Left kidney (tissue), 2 donors: ENCODE data around the gene RBBP4. TPM values are rescaled to one million over a fixed set of nuclear protein-coding genes. Genes with fewer than 3 reads are reported as not detected.
"Not testable (repeated sequence)": the region's sequence is repeated elsewhere in the genome, so short reads cannot be mapped to it uniquely, and the experiment has no call there.

Source experiments
- DNase-seq: peaks from one replicate; pipeline ENCODE4 v3.0.0-alpha.2; 2013
- polyA plus RNA-seq: library from polyadenylated mRNA; unstranded; fragments of 120-200 nt; gene quantifications from one replicate; pipeline ENCODE4 v1.2.1, GENCODE V29; 2013; ENCODE audit not compliant: insufficient read length

The RBBP4 gene
- polyA plus RNA-seq, 1 donor = 379 TPM

GRCh38 chr1:32686387-32686786 lies 35.4 kb downstream of the RBBP4 start:
- DNase-seq = no peak

GRCh38 chr1:32693455-32694174 lies 42.6 kb downstream of the RBBP4 start:
- DNase-seq = no peak

- DNase-seq = no peak
Observed at GRCh38 chr1:32695098-32695904, 44.3 kb downstream of the RBBP4 start.

GRCh38 chr1:32696041-32696440 lies 45.0 kb downstream of the RBBP4 start:
- no peak for DNase-seq

- not testable (repeated sequence) for DNase-seq
Observed at GRCh38 chr1:32696996-32697395, 46.0 kb downstream of the RBBP4 start.

- no peak for DNase-seq
Observed at GRCh38 chr1:32701421-32701911, 50.5 kb downstream of the RBBP4 start.

- DNase-seq = no peak
Observed at GRCh38 chr1:32701951-32702598, 51.1 kb downstream of the RBBP4 start.

GRCh38 chr1:32702599-32703478 lies 51.8 kb downstream of the RBBP4 start, which contains the start of gene SYNC:
SYNC (minus strand) TSS chr1:32702770; CDS start chr1:32702660, 110 bp downstream.
- no peak for DNase-seq

GRCh38 chr1:32703479-32704291 lies 52.7 kb downstream of the RBBP4 start:
- no peak for DNase-seq

- no peak for DNase-seq
Observed at GRCh38 chr1:32705516-32705915, 54.5 kb downstream of the RBBP4 start.

GRCh38 chr1:32706491-32706890 lies 55.5 kb downstream of the RBBP4 start:
- DNase-seq = no peak

GRCh38 chr1:32709075-32709474 lies 58.1 kb downstream of the RBBP4 start:
- DNase-seq = no peak

- DNase-seq = no peak
Observed at GRCh38 chr1:32709476-32709875, 58.5 kb downstream of the RBBP4 start.

- not testable (repeated sequence) for DNase-seq
Observed at GRCh38 chr1:32711221-32711620, 60.2 kb downstream of the RBBP4 start.

- DNase-seq = no peak
Observed at GRCh38 chr1:32713081-32713480, 62.1 kb downstream of the RBBP4 start.

- DNase-seq = no peak
Observed at GRCh38 chr1:32714277-32714676, 63.3 kb downstream of the RBBP4 start.

GRCh38 chr1:32715901-32716311 lies 64.9 kb downstream of the RBBP4 start:
- DNase-seq = no peak

- peak; percentile 89 for DNase-seq
Observed at GRCh38 chr1:32716312-32717148, 65.5 kb downstream of the RBBP4 start.

GRCh38 chr1:32717503-32717902 lies 66.5 kb downstream of the RBBP4 start:
- DNase-seq = no peak

GRCh38 chr1:32718036-32718435 lies 67.0 kb downstream of the RBBP4 start:
- DNase-seq = no peak
